WTC11 (cell line): Measurements from ENCODE around the gene MED26. TPM values are rescaled to one million over a fixed set of nuclear protein-coding genes. Genes with fewer than 3 reads are reported as not detected.

Experiments used
- ATAC-seq: fragments of 200-7000 bp; cut with Tn5 transposase; 2 replicates; pipeline ENCODE4 v1.10.0; 2021; ENCODE audit warnings: mild to moderate bottlenecking, moderate library complexity
- CTCF ChIA-PET: fragments of 300-600 bp; sonication (Branson Sonifier 250); formaldehyde crosslinking; loops from one replicate; lab custom pipeline; 2021; ENCODE audit warnings: antibody characterized with exemption; lab: Charles Lee
- POLR2A ChIA-PET: fragments of 350-600 bp; sonication (Branson Sonifier 250); formaldehyde crosslinking; loops from one replicate; lab custom pipeline; 2021; ENCODE audit warnings: antibody characterized with exemption; lab: Charles Lee
- DNase-seq: peaks from one replicate; pipeline ENCODE4 v3.0.0; 2021; ENCODE audit warnings: low spot score
- H3K27ac Mint-ChIP-seq: 2 replicates; pipeline ENCODE4 v1.8.0; 2021; ENCODE audit warnings: mixed read lengths
- H3K27me3 Mint-ChIP-seq: 2 replicates; pipeline ENCODE4 v1.8.0; 2021; ENCODE audit warnings: low read depth, mild to moderate bottlenecking, moderate library complexity, mixed read lengths
- H3K36me3 Mint-ChIP-seq: 2 replicates; pipeline ENCODE4 v1.8.0; 2021; ENCODE audit warnings: mixed read lengths
- H3K4me1 Mint-ChIP-seq: 2 replicates; pipeline ENCODE4 v1.8.0; 2022; ENCODE audit warnings: mixed read lengths
- H3K4me3 Mint-ChIP-seq: 2 replicates; pipeline ENCODE4 v1.8.0; 2021; ENCODE audit warnings: mild to moderate bottlenecking, moderate library complexity, mixed read lengths
- H3K9me3 Mint-ChIP-seq: 2 replicates; pipeline ENCODE4 v1.8.0; 2021; ENCODE audit warnings: mixed read lengths
- E2F1 ChIP-seq: sonication (generic); formaldehyde crosslinking; IDR thresholded peaks from 2 replicates; pipeline ENCODE4 v1.8.0; 2022; ENCODE audit warnings: mild to moderate bottlenecking, missing genetic modification reagents
- E2F4 ChIP-seq: sonication (generic); formaldehyde crosslinking; IDR thresholded peaks from 2 replicates; pipeline ENCODE4 v1.8.1; 2022; ENCODE audit warnings: low read depth, mild to moderate bottlenecking, moderate library complexity, missing genetic modification reagents, borderline replicate concordance
- ERG ChIP-seq: fragments of 250-450 bp; sonication (Bioruptor Pico); IDR thresholded peaks from 2 replicates; pipeline ENCODE4 v1.8.0; 2021; ENCODE audit warnings: mild to moderate bottlenecking
- FOXP4 ChIP-seq: sonication (generic); formaldehyde crosslinking; IDR thresholded peaks from 2 replicates; pipeline ENCODE4 v1.8.0; 2022; ENCODE audit warnings: mild to moderate bottlenecking, missing genetic modification reagents
- JUN ChIP-seq: sonication (generic); formaldehyde crosslinking; IDR thresholded peaks from 2 replicates; pipeline ENCODE4 v1.8.0; 2023; ENCODE audit warnings: mild to moderate bottlenecking, missing genetic modification reagents
- MAX ChIP-seq: sonication (generic); formaldehyde crosslinking; IDR thresholded peaks from 2 replicates; pipeline ENCODE4 v1.8.0; 2022; ENCODE audit warnings: mild to moderate bottlenecking, missing genetic modification reagents
- MYBL2 ChIP-seq: sonication (generic); formaldehyde crosslinking; IDR thresholded peaks from 2 replicates; pipeline ENCODE4 v1.8.1; 2023; ENCODE audit warnings: mild to moderate bottlenecking, moderate library complexity, missing genetic modification reagents
- NR1H2 ChIP-seq: sonication (generic); formaldehyde crosslinking; IDR thresholded peaks from 2 replicates; pipeline ENCODE4 v1.9.0; 2021; ENCODE audit warnings: mild to moderate bottlenecking, moderate library complexity, missing genetic modification reagents
- RELA ChIP-seq: sonication (generic); formaldehyde crosslinking; IDR thresholded peaks from 2 replicates; pipeline ENCODE4 v1.8.1; 2022; ENCODE audit warnings: missing genetic modification reagents, mild to moderate bottlenecking, borderline replicate concordance
- ZBTB21 ChIP-seq: sonication (generic); formaldehyde crosslinking; IDR thresholded peaks from 2 replicates; pipeline ENCODE4 v1.8.1; 2023; ENCODE audit warnings: mild to moderate bottlenecking, missing genetic modification reagents, borderline replicate concordance
- ZBTB43 ChIP-seq: sonication (generic); formaldehyde crosslinking; IDR thresholded peaks from 2 replicates; pipeline ENCODE4 v1.8.1; 2023; ENCODE audit warnings: mild to moderate bottlenecking, missing genetic modification reagents
- total RNA-seq: library from RNA; stranded (reverse); gene quantifications from 3 replicates; pipeline ENCODE4 v1.2.3, GENCODE V29; 2021

The MED26 gene
- total RNA-seq, 1 experiment from 2014 or later = 14.2 TPM

GRCh38 chr19:16660763-16661479, 32.9 kb upstream of the MED26 start, which contains the start of gene TMEM38A:
TSS of gene TMEM38A (plus strand) at chr19:16661139. CDS start at chr19:16661218, 79 bp downstream.
- POLR2A ChIA-PET = interaction anchor here (0.6 to 1.2 kb wide), 3 partner anchors 13 to 550 kb away, joined by 3 to 8 read pairs (median 6); no protein-coding TSS in a partner anchor

GRCh38 chr19:16659832-16660708, 32.1 kb upstream of the MED26 start, which contains the start of gene SMIM7:
TSS of gene SMIM7 (minus strand) at chr19:16660144. CDS start at chr19:16660110, 34 bp downstream.
- H3K9me3 Mint-ChIP-seq = no peaks in the 10 kb centered on the region
- no peaks in the 10 kb centered on the region; the same call in 1 of the 2 replicates for H3K27me3 Mint-ChIP-seq
- H3K36me3 Mint-ChIP-seq = peaks cover 33% of the 10 kb centered on the region
- DNase-seq (peak; percentile 99), ATAC-seq (peak; percentile 98)
- peak within 1 kb of the TSS; percentile 100 for H3K27ac Mint-ChIP-seq
- POLR2A ChIA-PET = interaction anchor here (0.8 to 1.2 kb wide), 2 partner anchors 13 to 27 kb away, joined by 3 to 6 read pairs; no protein-coding TSS in a partner anchor
- peak within 1 kb of the TSS; percentile 98 for H3K4me3 Mint-ChIP-seq
- H3K4me1 Mint-ChIP-seq = peaks cover 11% of the 10 kb centered on the region
- CTCF ChIA-PET = interaction anchor here (0.9 to 1.6 kb wide), 3 partner anchors 32 to 555 kb away, joined by 3 to 7 read pairs (median 3); partner anchors contain the start of genes MED26 and USE1
- TF ChIP-seq ZBTB21 (CRISPR knock-in tag) (no peak), E2F4 (CRISPR knock-in tag) (no peak), JUN (peak; percentile 30; the same call in 1 of the 2 replicates), ZBTB43 (CRISPR knock-in tag) (0 out of 2 replicates have a peak, but pooled peaks have one; percentile 48), MYBL2 (peak; percentile 56; the same call in 1 of the 2 replicates)

More at GRCh38 chr19:16660763-16661479, 32.9 kb upstream of the MED26 start, which contains the start of gene TMEM38A:
- Mint-ChIP-seq H3K9me3 (no peaks in the 10 kb centered on the region), H3K4me1 (peaks cover 11% of the 10 kb centered on the region), H3K27ac (peak within 1 kb of the TSS; percentile 100), H3K27me3 (no peaks in the 10 kb centered on the region; the same call in 1 of the 2 replicates), H3K36me3 (peaks cover 27% of the 10 kb centered on the region), H3K4me3 (peak within 1 kb of the TSS; percentile 98)
- TF ChIP-seq RELA (CRISPR knock-in tag) (peak; percentile 68; the same call in 1 of the 2 replicates), E2F1 (CRISPR knock-in tag) (peak; percentile 16; the same call in 1 of the 2 replicates), ZBTB43 (CRISPR knock-in tag) (0 out of 2 replicates have a peak, but pooled peaks have one; percentile 8), ERG (CRISPR knock-in tag) (no peak), MAX (peak; percentile 44; the same call in 1 of the 2 replicates), FOXP4 (CRISPR knock-in tag) (no peak), NR1H2 (CRISPR knock-in tag) (no peak)
- DNase-seq (peak; percentile 38), ATAC-seq (peak; percentile 3; the same call in 1 of the 2 replicates)
- CTCF ChIA-PET = interaction anchor here (0.6 to 1.6 kb wide), 6 partner anchors 33 to 1242 kb away, joined by 3 to 7 read pairs (median 4); partner anchors contain the start of genes AKAP8L, HAUS8, MED26 and MYO9B
